ENCODE results near the gene CCDC9B.

The CCDC9B gene

DNA sequence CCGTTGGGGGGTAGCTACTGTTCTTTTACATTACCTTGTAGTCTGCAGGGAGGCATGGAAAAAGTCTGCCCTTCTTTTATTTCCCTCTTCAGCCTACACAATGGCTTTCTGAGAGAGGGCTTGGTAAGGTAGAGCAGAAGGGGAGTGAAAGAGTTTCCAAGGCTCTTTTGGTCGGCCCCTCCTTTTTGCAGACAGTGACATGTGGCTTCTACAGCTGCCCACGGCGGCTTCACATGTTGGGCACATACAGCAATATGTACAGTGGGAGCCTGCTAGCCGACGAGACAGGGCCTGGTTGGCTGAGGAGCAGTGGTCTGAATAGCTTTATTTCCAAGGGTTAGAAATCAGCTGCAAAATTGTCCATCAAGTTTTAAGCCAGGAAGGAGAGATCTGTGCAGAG, 13.3 kb downstream of the CCDC9B start:
- no peak for DNase-seq

DNA sequence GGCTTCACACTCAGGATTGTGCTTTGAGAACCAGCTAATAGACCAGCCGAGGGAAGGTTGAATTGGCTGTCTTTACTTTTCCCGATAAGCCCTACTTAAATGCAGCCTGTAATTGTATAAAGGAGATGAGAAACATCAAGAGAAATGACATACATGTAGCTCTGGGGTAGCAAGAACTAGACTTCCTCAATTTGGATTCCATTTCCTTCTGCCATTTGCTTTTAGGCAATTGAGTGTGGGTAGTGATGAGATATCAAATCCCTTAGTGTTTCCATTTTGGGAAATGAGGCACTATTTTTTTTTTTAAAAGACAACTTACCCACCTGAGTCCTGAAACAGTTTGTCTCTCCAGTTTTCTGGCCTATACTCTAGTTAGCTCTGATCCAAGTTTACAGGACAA, 15.0 kb downstream of the CCDC9B start:
- DNase-seq: no peak

DNA sequence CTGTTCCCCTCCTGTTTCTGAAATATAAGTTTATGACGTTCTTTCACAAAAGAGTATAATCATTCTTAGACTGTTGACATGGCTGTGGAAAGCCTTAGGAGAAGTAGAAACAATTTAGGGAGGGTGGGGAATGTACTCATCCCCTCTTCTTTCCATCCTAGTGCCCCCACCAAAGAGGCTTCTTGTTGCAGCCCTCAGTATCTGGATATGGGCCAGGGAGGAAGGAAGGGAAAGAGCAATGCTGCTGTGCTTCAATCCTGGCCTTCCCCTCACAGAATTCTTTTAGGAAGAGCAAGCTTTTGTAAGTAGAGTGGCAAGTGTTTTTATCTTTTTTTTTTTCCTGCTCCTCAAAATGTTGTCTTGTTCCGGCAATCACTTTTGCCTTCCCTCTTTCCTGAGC, 15.6 kb downstream of the CCDC9B start:
- no peak for DNase-seq

- no peak for DNase-seq
These were observed 16.5 kb downstream of the CCDC9B start for GRCh38 chr15:40323953-40324937.

- peak; percentile 88 for DNase-seq
These were observed 17.3 kb downstream of the CCDC9B start, which contains the start of gene INAFM2 for GRCh38 chr15:40323239-40323952. Gene INAFM2, plus strand, starts transcription at chr15:40323692. Its CDS starts 364 bp downstream, at chr15:40324056.

GRCh38 chr15:40322531-40323238, 18.1 kb downstream of the CCDC9B start:
- DNase-seq: no peak

DNA sequence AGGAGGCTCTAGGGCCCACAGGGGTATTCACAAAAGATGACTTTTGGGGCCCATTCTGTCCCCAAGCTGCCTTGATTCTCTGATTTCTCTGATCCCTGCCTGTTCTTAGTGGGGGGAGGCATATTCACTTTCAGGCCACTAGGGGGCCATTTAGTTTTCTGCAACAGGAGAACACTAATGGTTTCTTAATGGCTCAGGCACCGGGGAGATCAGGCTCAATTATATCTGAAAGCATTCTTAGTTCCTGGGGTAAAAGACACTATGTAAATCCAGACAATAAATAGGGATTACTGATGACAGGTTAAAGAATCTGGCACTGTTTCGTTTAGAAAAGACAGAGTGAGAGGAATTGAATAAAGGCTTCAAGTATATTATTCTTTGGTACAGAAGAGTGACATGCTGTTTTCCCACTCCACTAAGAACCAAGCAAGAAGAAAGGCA, 19.8 kb downstream of the CCDC9B start:
- DNase-seq: peak; percentile 34

DNA sequence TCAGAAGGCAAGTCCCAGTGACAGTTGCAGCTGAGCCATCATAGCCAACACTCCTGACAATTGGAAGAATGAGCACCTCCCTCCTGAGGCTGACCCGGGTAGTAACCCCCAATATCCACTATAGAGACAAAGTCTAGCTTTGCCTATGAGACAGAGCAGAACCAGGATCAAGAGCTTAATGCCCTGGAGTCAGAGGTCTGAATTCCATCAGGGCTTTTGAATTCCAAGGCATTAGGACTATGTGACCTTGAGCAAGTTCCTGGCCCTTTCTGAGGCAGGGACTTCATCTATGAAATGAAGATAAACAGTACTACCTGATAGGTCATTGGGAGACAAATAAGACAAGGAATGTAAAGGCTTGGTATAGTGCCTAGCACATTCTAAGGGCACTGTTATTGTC, 20.3 kb downstream of the CCDC9B start:
- no peak for DNase-seq

GRCh38 chr15:40317580-40317979, 23.2 kb downstream of the CCDC9B start:
- DNase-seq: no peak

- no peak for DNase-seq
These were observed 23.8 kb downstream of the CCDC9B start for GRCh38 chr15:40316931-40317330.

DNA sequence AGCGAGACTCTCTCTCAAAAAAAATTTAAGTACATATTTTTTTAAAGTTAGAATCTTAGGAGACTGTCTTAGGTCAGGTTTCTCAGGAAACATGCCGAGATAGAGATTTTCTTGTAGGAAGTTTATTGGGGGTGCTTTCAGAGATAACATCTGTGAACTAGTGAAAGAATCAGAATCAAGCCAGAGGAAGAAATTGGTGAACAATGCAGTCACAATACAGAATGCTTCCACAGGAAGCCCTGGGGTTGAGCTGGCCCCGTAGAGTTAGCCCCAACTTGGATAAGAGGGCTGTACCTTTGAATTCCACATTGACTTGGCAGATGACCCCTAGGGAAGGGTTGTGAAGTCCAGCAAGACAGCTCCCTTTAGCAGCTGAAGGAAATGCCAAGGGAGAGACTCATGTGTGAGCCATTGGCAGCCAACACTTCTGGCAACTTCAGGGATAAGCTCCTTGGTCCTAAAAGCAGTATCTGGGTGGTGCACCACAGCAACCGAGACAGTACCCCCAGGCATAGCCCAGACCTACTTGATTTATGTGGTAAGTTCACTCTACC, 25.9 kb downstream of the CCDC9B start:
- no peak for DNase-seq

DNA sequence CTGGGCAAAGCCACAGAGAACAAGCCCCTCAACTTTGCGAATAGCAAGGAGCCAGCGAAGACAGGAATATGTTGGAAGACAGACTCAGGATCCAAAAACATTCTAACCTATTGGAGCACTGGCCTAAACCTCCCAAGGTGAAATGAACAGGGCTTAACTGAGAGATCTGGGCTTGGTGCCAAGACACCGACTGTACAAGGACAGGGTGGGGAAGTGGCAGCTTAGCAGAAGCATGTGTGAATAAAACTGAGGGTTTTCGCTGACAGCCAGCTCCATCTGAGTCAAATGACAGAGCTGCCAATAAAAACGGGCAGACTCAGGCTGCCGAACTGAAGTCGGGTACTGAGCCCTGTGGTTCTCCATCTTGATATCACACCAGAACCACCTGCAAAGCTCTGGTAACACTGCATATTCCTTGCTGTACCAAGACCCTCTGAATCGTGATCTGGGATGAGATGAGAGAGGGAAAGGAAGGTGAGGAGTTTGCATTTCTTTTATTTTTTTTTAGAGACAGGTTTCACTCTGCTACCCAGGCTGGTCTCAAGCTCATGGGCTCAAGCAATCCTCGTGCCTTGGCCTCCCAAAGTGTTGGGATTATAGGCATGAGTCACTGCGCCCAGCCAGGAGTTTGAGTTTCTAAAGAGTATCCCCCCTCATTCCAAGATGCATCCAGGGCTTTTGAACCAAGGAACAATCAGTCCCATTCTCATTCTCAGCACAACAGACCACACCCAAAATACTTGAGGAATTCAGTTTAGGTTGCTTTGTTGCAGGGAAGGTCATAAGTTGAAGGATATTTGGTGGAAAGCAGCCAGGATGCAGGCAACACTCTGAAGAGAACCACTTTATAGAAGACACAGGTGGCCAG, 27.0 kb downstream of the CCDC9B start:
- DNase-seq: peak; percentile 59

DNA sequence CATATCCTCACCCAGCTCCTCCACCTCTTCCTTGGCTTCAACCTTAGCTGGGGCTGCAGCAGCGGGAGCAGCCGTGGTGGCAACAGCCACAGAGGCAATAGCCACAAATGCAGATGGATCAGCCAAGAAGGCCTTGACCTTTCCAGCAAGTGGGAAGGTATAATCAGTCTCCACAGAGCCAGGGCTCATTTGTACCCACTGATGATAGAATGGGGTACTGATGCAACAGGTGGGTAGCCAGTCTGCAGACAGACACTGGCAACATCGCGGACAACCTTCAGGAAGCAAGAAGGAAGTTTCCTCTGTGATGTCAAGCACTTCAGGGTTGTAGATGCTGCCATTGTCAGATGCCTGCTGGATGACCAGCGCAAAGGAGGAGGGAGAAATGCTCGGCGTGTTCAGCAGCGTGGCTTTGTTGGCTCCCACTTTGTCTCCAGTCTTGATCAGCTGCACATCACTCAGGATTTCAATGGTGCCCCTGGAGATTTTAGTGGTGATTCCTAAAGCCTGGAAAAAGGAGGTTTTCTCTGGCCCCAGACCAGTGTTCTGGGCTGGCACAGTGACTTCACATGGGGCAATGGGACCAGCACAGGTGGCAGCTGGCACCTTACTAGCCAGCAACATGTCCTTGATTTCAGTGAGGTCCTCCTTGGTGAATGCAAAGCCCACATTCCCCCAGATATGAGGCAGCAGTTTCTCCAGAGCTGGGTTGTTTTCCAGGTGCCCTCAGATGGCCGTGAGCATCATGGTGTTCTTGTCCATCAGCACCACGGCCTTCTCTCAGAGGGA, 28.2 kb downstream of the CCDC9B start:
- no peak for DNase-seq

DNA sequence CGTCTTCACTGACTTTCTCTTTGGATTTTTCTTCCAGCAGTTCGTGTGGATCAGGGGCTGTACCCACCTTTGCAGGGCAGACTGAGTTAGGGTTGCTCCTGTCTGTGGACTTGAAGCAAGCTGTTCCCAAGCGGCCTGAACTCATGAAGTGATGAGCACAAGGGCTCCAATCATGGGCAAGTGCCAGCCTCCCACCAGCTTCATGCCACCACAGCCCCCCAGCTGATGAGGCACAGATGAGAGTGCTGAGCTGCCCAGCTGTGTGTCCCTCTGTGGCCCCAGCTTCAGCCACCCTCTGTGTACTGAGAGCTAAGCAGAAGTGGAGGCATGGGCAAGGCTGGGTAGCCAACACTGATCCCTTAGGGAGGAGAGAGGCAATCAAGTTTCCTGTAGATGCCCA, 29.7 kb downstream of the CCDC9B start:
- DNase-seq: no peak

- peak; percentile 34 for DNase-seq
These were observed 30.5 kb downstream of the CCDC9B start for GRCh38 chr15:40310001-40310959.

- DNase-seq: no peak
These were observed 31.3 kb downstream of the CCDC9B start for GRCh38 chr15:40309344-40309862.

DNA sequence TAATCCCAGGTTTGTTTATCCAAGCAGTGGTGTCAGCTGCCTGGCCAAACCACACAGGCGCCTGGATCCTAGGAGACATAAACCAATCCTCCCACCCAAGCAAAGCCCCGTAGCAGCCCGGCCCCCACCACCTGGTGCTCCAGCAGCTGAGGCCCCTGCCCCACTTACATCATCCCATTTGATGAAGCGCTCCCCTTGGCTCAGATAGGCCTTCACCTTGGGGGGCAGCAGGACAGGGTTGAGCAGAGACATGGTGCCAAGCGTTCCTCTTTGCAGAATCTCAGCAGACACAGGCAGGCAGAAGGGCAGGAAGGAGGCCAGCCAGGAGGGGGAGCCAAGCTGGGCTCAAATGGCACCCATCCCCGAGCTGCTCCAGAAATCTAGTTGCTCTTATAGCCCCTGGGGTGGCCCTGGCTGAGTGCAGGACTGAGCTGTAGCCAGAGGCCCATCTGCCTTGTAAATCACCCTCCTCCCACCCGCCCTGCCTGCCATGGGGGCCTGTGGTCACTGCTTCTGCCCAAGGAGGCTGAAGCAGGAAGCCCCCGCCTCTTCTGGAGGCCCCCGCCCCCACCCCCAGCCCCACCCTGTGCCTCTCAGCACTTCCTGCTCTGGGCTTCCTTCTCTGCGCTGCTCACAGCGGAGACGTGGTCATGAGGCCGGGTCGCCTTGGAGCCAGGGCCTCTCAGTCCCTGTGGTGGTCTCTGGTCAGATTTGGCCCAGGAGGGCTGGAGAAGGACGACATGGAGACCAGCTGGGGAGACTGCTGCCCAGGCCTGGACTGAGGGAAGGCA, 33.1 kb downstream of the CCDC9B start, which contains the start of gene PLCB2:
PLCB2 (minus strand) TSS at position 515 of the 791 bp plus-strand sequence; CDS start at position 252, 263 bp downstream.
- peak; percentile 65 for DNase-seq

DNA sequence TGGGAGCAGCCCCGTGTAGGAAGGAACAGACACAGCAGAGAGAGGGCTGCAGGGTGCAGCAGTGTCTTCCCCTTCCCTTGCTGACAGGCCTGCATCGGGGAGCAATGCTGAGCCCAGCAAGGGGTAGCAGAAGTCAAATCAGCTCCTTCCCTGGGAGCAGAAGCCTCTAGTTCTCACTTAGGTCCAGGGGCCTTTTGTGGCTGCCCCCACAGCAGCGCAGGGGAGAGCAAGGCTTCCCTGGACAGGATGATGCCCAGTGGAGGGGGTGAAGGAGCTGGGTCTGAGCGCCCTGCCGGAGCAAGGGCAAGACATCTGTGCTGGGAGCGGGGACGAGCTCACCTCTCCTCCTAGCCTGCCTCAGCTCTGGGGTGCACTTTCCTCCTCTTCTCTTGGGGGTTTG, 33.8 kb downstream of the CCDC9B start:
- DNase-seq: no peak
